MM.1S (cell line): ENCODE data around the gene GPC5.

Experiments
- DNase-seq: peaks from one replicate; pipeline ENCODE4 v3.0.0-alpha.2; 2015
- H2AFZ ChIP-seq: fragments of 300-600 bp; sonication (generic); 2 replicates; pipeline ENCODE4 v1.6.0; 2016; ENCODE audit warnings: antibody characterized with exemption, low read length
- H3F3A ChIP-seq: fragments of 300-600 bp; sonication (generic); 2 replicates; pipeline ENCODE4 v1.6.1; 2016; ENCODE audit warnings: mild to moderate bottlenecking, antibody characterized with exemption, low read length, moderate library complexity, mixed read lengths; ENCODE audit not compliant: insufficient read depth
- H3K27ac ChIP-seq: fragments of 300-600 bp; sonication (generic); 2 replicates; pipeline ENCODE4 v1.5.1; 2016; ENCODE audit warnings: mild to moderate bottlenecking, low read length
- H3K27me3 ChIP-seq: fragments of 300-600 bp; sonication (generic); replicated peaks from 2 replicates; pipeline ENCODE4 v1.6.0; 2016; ENCODE audit warnings: low read length; ENCODE audit not compliant: insufficient read depth
- H3K36me3 ChIP-seq: fragments of 300-600 bp; sonication (generic); replicated peaks from 2 replicates; pipeline ENCODE4 v1.6.1; 2016; ENCODE audit warnings: mild to moderate bottlenecking, low read length, mixed read lengths; ENCODE audit not compliant: insufficient read depth
- H3K4me1 ChIP-seq: fragments of 300-600 bp; sonication (generic); 2 replicates; pipeline ENCODE4 v1.6.1; 2016; ENCODE audit warnings: low read length, mixed read lengths
- H3K4me2 ChIP-seq: fragments of 300-600 bp; sonication (generic); 2 replicates; pipeline ENCODE4 v1.6.0; 2016; ENCODE audit warnings: low read depth, low read length
- H3K4me3 ChIP-seq: fragments of 300-600 bp; sonication (generic); 2 replicates; pipeline ENCODE4 v1.5.1; 2016; ENCODE audit warnings: low read length, mixed read lengths
- H3K79me2 ChIP-seq: fragments of 300-600 bp; sonication (generic); 2 replicates; pipeline ENCODE4 v1.6.1; 2016; ENCODE audit warnings: mixed run types, low read length, mixed read lengths
- H3K9ac ChIP-seq: fragments of 300-600 bp; sonication (generic); 2 replicates; pipeline ENCODE4 v1.6.1; 2016; ENCODE audit warnings: low read length, mixed read lengths
- H3K9me2 ChIP-seq: fragments of 300-600 bp; sonication (generic); replicated peaks from 2 replicates; pipeline ENCODE4 v1.6.1; 2016; ENCODE audit warnings: mild to moderate bottlenecking, low read length, mixed read lengths; ENCODE audit not compliant: insufficient read depth
- H3K9me3 ChIP-seq: fragments of 300-600 bp; sonication (generic); replicated peaks from 2 replicates; pipeline ENCODE4 v1.6.1; 2016; ENCODE audit warnings: mild to moderate bottlenecking, low read length, mixed read lengths; ENCODE audit not compliant: insufficient read depth
- H4K20me1 ChIP-seq: fragments of 300-600 bp; sonication (generic); 2 replicates; pipeline ENCODE4 v1.6.1; 2016; ENCODE audit warnings: mild to moderate bottlenecking, low read length, moderate library complexity, mixed read lengths; ENCODE audit not compliant: insufficient read depth
- CTCF ChIP-seq: fragments of 300-600 bp; sonication (generic); IDR thresholded peaks from 2 replicates; pipeline ENCODE4 v1.5.1; 2016; ENCODE audit warnings: antibody characterized with exemption, low read length, mixed read lengths
- EZH2 ChIP-seq: fragments of 300-600 bp; sonication (generic); optimal IDR thresholded peaks from 2 replicates; pipeline ENCODE3; 2017; ENCODE audit warnings: low read depth, mild to moderate bottlenecking, antibody characterized with exemption, low read length, mixed read lengths
- EZH2phosphoT487 ChIP-seq: fragments of 300-600 bp; sonication (generic); IDR thresholded peaks from 2 replicates; pipeline ENCODE4 v1.6.1; 2018; ENCODE audit warnings: antibody characterized with exemption, low read length

Gene GPC5

GRCh38 chr13:92849381-92849780 lies 1451.0 kb downstream of the GPC5 start:
- Histone ChIP-seq H3K36me3 (no peaks in the 10 kb centered on the region), H3F3A (no peaks in the 10 kb centered on the region), H3K79me2 (no peaks in the 10 kb centered on the region), H3K4me1 (no peaks in the 10 kb centered on the region), H3K4me2 (no peak overlapping the region), H3K9me3 (no peaks in the 10 kb centered on the region), H3K27me3 (no peaks in the 10 kb centered on the region), H2AFZ (no peak overlapping the region), H4K20me1 (no peaks in the 10 kb centered on the region), H3K4me3 (no peak overlapping the region), H3K27ac (no peak overlapping the region), H3K9me2 (no peaks in the 10 kb centered on the region), H3K9ac (no peak overlapping the region)
- DNase-seq, result no peak
- TF ChIP-seq CTCF (no peak), EZH2 (no peak), EZH2phosphoT487 (no peak)

GRCh38 chr13:92864584-92865284 lies 1466.3 kb downstream of the GPC5 start:
- no peak overlapping the region for H3K4me3 ChIP-seq
- no peak overlapping the region for H3K4me2 ChIP-seq
- no peak overlapping the region for H3K27ac ChIP-seq
- H2AFZ ChIP-seq, result no peak overlapping the region
- no peaks in the 10 kb centered on the region for H3K9me2 ChIP-seq
- no peaks in the 10 kb centered on the region for H3F3A ChIP-seq
- no peaks in the 10 kb centered on the region for H3K79me2 ChIP-seq
- 0 out of 2 replicates have a peak, but pooled peaks cover 3% of the 10 kb centered on the region for H3K9me3 ChIP-seq
- H3K4me1 ChIP-seq, result no peaks in the 10 kb centered on the region
- no peaks in the 10 kb centered on the region for H3K36me3 ChIP-seq
- no peak overlapping the region for H3K9ac ChIP-seq
- no peaks in the 10 kb centered on the region for H3K27me3 ChIP-seq
- DNase-seq, result no peak
- TF ChIP-seq EZH2phosphoT487 (no peak), EZH2 (no peak), CTCF (no peak)
- no peaks in the 10 kb centered on the region for H4K20me1 ChIP-seq

- DNase-seq, result no peak
- no peaks in the 10 kb centered on the region for H3K4me1 ChIP-seq
- no peaks in the 10 kb centered on the region for H3K36me3 ChIP-seq
- no peak overlapping the region for H3K4me2 ChIP-seq
- no peaks in the 10 kb centered on the region for H3K79me2 ChIP-seq
- TF ChIP-seq EZH2phosphoT487, result no peak
- TF ChIP-seq CTCF, result no peak
- TF ChIP-seq EZH2, result no peak
- no peak overlapping the region for H2AFZ ChIP-seq
- H4K20me1 ChIP-seq, result no peaks in the 10 kb centered on the region
- no peak overlapping the region for H3K27ac ChIP-seq
- no peaks in the 10 kb centered on the region for H3K9me2 ChIP-seq
- H3K9ac ChIP-seq, result no peak overlapping the region
- H3K9me3 ChIP-seq, result no peaks in the 10 kb centered on the region
- H3F3A ChIP-seq, result no peaks in the 10 kb centered on the region
- H3K27me3 ChIP-seq, result no peaks in the 10 kb centered on the region
- no peak overlapping the region for H3K4me3 ChIP-seq
These were observed 1474.6 kb downstream of the GPC5 start for GRCh38 chr13:92873029-92873428.
